Upper lobe of left lung (tissue), 4 donors: ENCODE measurements around the gene JSRP1.

Experiments used
- CTCF ChIP-seq, 6 experiments: fragments of 450-650 bp in 4 of 6; fragments of 200-600 bp in 2 of 6; sonication (generic) in 2 of 6; IDR thresholded peaks; one replicate each; pipeline ENCODE4 v1.5.1; 2016 to 2019; ENCODE audit warnings: antibody characterized with exemption in 6 of 6
- POLR2A ChIP-seq, 4 donors: fragments of 450-650 bp; IDR thresholded peaks; one replicate each; pipeline ENCODE4 v1.5.1; 2016 to 2017; ENCODE audit warnings: antibody characterized with exemption in 4 of 4, mild to moderate bottlenecking in 2 of 4

- TF ChIP-seq CTCF (IDR thresholded peaks at IDR 0.05) (no peak), POLR2A (IDR thresholded peaks at IDR 0.05) (no peak)
Observed at GRCh38 chr19:2208975-2209374, 47.2 kb downstream of the JSRP1 start.
